Stimulated activated CD8-positive, alpha-beta memory T cell treated with anti-CD3 and anti-CD28 coated beads, Interleukin-12 subunit alpha, Interleukin-12 subunit beta, amount 100 ng/mL, for 1 hour (primary cell): ENCODE measurements around the gene EIF5AL1.
"Not testable (repeated sequence)": the region's sequence is repeated elsewhere in the genome, so short reads cannot be mapped to it uniquely, and the experiment has no call there.

Source experiments
- DNase-seq: peaks from one replicate; pipeline ENCODE4 v3.0.0-alpha.2; 2020; ENCODE audit warnings: low read depth

Gene EIF5AL1

GRCh38 chr10:79511891-79512583 is at the start of gene EIF5AL1:
Gene EIF5AL1, plus strand, starts transcription at chr10:79512533. Its CDS starts 117 bp downstream, at chr10:79512650.
- DNase-seq = not testable (repeated sequence)

GRCh38 chr10:79463578-79464496 is 48.5 kb upstream of the EIF5AL1 start:
- DNase-seq = no peak

- DNase-seq = no peak
Observed at GRCh38 chr10:79465341-79465740, 47.0 kb upstream of the EIF5AL1 start.

GRCh38 chr10:79468015-79468560 is 44.2 kb upstream of the EIF5AL1 start:
- no peak for DNase-seq

- DNase-seq = no peak
Observed at GRCh38 chr10:79468841-79469585, 43.3 kb upstream of the EIF5AL1 start.

GRCh38 chr10:79470096-79470495 is 42.2 kb upstream of the EIF5AL1 start:
- DNase-seq = no peak

GRCh38 chr10:79471776-79472175 is 40.6 kb upstream of the EIF5AL1 start:
- no peak for DNase-seq

GRCh38 chr10:79472449-79472848 is 39.9 kb upstream of the EIF5AL1 start:
- DNase-seq = no peak

GRCh38 chr10:79472951-79473350 is 39.4 kb upstream of the EIF5AL1 start:
- DNase-seq = no peak

GRCh38 chr10:79473496-79474095 is 38.7 kb upstream of the EIF5AL1 start:
- DNase-seq = no peak

- no peak for DNase-seq
Observed at GRCh38 chr10:79475119-79475653, 37.1 kb upstream of the EIF5AL1 start.

GRCh38 chr10:79475877-79476276 is 36.5 kb upstream of the EIF5AL1 start:
- DNase-seq = no peak

- DNase-seq = no peak
Observed at GRCh38 chr10:79476645-79477044, 35.7 kb upstream of the EIF5AL1 start.

- DNase-seq = no peak
Observed at GRCh38 chr10:79477456-79477855, 34.9 kb upstream of the EIF5AL1 start.

GRCh38 chr10:79479283-79479909 is 32.9 kb upstream of the EIF5AL1 start:
- DNase-seq = no peak

- no peak for DNase-seq
Observed at GRCh38 chr10:79482304-79482703, 30.0 kb upstream of the EIF5AL1 start.

GRCh38 chr10:79482741-79483140 is 29.6 kb upstream of the EIF5AL1 start:
- no peak for DNase-seq

- no peak for DNase-seq
Observed at GRCh38 chr10:79483299-79483698, 29.0 kb upstream of the EIF5AL1 start.

- no peak for DNase-seq
Observed at GRCh38 chr10:79483948-79484347, 28.4 kb upstream of the EIF5AL1 start.

- DNase-seq = no peak
Observed at GRCh38 chr10:79484476-79484875, 27.9 kb upstream of the EIF5AL1 start.
